Erythroblast (primary cell): ENCODE data around the gene MAST2.

ENCODE experiments used
- GATA1 ChIP-seq: IDR thresholded peaks from 2 replicates; pipeline ENCODE4 v1.6.1; 2011; ENCODE audit warnings: low read depth, mild to moderate bottlenecking, control low read depth, low read length, moderate library complexity
- POLR2A ChIP-seq: IDR thresholded peaks from 2 replicates; pipeline ENCODE4 v1.6.1; 2011; ENCODE audit warnings: mild to moderate bottlenecking, low read length

DNA sequence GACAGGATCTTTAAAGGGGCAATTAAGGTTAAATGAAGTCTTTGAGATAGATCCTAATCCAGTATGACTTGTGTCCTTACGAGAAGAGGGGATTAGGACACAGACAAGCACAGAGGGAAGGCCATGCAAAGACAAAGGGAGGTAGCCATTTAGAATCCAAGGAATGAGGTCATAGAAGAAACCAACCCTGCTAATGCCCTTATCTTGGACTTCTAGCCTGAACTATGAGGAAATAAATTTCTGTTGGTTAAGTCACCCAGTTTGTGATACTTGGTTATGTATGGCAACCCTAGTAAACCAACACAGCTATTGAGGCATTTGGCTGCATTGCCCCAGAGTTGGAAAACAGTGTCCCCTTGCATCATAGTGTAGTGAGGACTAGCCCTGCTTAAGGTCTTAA is 121.3 kb downstream of the MAST2 start:
- TF ChIP-seq POLR2A: no peak
- no peak for TF ChIP-seq GATA1
